ENCODE results near the gene RNF41. TPM values are rescaled to one million over a fixed set of nuclear protein-coding genes. Genes with fewer than 3 reads are reported as not detected.

RNF41 gene
- total RNA-seq, 1 donor from 2014 or later = 48.6 TPM

- TF ChIP-seq, protein P1, sequence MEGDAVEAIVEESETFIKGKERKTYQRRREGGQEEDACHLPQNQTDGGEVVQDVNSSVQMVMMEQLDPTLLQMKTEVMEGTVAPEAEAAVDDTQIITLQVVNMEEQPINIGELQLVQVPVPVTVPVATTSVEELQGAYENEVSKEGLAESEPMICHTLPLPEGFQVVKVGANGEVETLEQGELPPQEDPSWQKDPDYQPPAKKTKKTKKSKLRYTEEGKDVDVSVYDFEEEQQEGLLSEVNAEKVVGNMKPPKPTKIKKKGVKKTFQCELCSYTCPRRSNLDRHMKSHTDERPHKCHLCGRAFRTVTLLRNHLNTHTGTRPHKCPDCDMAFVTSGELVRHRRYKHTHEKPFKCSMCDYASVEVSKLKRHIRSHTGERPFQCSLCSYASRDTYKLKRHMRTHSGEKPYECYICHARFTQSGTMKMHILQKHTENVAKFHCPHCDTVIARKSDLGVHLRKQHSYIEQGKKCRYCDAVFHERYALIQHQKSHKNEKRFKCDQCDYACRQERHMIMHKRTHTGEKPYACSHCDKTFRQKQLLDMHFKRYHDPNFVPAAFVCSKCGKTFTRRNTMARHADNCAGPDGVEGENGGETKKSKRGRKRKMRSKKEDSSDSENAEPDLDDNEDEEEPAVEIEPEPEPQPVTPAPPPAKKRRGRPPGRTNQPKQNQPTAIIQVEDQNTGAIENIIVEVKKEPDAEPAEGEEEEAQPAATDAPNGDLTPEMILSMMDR (conservative IDR thresholded peaks at IDR 0.05) = no peak
- no peak overlapping the region for H3K27ac Mint-ChIP-seq (ENCODE audit: unreplicated experiment)
- no peak for DNase-seq (ENCODE audit: low read depth, low spot score)
- peak overlapping the region; percentile 96 for H3K4me3 Mint-ChIP-seq
- H3K9me3 Mint-ChIP-seq = no peaks in the 10 kb centered on the region
- peaks cover 12% of the 10 kb centered on the region for H3K27me3 Mint-ChIP-seq (ENCODE audit: low read depth)
- peaks cover 12% of the 10 kb centered on the region for H3K36me3 Mint-ChIP-seq (ENCODE audit: low read depth)
- peaks cover 36% of the 10 kb centered on the region for H3K4me1 Mint-ChIP-seq
Measured at GRCh38 chr12:56186957-56187356, 34.8 kb downstream of the RNF41 start.

- Mint-ChIP-seq H3K36me3 (ENCODE audit: low read depth) (peaks cover 54% of the 10 kb centered on the region), H3K27ac (ENCODE audit: unreplicated experiment) (peak overlapping the region; percentile 57), H3K4me3 (no peak overlapping the region), H3K9me3 (no peaks in the 10 kb centered on the region), H3K4me1 (no peaks in the 10 kb centered on the region), H3K27me3 (ENCODE audit: low read depth) (no peaks in the 10 kb centered on the region)
- TF ChIP-seq, protein P1 (conservative IDR thresholded peaks at IDR 0.05) = no peak
- no peak for DNase-seq (ENCODE audit: low read depth, low spot score)
Measured at GRCh38 chr12:56178347-56178746, 43.4 kb downstream of the RNF41 start.

DNA sequence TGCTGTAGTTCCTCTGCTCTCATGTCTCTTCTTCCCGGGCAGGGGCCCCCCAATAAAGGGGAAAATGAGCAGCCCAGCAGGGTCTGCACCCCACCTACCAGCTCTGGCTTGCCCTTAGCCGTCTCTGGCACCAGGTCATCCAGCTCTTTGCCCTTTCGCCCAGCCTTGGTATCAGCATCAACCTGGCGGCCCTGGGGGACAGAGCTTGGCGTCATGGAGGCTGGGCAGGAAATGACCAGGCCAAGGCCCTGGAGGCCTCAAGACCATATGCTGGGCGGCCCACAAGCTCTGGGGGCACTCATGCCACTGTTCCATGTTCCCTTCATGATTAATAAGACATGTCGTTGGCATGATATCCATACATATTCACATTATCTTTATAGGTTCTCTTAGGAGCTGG is 48.9 kb downstream of the RNF41 start:
- TF ChIP-seq, protein P1 (conservative IDR thresholded peaks at IDR 0.05) = no peak
- no peaks in the 10 kb centered on the region for H3K9me3 Mint-ChIP-seq
- H3K27me3 Mint-ChIP-seq (ENCODE audit: low read depth) = no peaks in the 10 kb centered on the region
- DNase-seq (ENCODE audit: low read depth, low spot score) = no peak
- H3K36me3 Mint-ChIP-seq (ENCODE audit: low read depth) = peaks cover 39% of the 10 kb centered on the region
- H3K4me1 Mint-ChIP-seq = no peaks in the 10 kb centered on the region
- H3K4me3 Mint-ChIP-seq = no peak overlapping the region
- no peak overlapping the region for H3K27ac Mint-ChIP-seq (ENCODE audit: unreplicated experiment)

DNA sequence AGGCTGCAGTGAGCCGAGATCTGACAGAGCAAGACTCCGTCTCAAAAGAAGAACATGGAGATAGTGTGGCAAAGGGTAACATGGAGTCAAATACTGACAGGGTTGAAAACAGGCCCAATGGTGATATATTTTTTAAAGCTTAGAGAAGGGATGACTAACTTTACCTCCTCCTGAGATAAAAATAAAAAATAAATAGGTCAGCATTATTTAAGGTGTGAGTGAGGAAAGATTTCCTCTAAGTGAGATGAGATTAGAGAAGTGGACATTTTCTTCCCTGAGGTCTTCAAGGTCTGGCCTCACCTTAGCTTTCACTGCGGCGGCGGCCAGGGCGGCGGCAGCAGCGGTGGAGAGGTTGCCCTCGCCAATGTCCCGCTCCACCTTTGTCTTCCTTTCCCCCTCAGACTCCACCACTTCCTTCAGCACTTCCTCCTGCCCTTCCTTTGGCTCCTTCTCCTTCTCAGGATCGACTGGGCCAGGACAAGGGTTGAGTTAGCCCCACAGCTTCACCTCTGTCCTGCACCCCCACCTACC is 52.4 kb downstream of the RNF41 start:
- TF ChIP-seq, protein P1 (conservative IDR thresholded peaks at IDR 0.05) = no peak
- no peaks in the 10 kb centered on the region for H3K4me1 Mint-ChIP-seq

DNA sequence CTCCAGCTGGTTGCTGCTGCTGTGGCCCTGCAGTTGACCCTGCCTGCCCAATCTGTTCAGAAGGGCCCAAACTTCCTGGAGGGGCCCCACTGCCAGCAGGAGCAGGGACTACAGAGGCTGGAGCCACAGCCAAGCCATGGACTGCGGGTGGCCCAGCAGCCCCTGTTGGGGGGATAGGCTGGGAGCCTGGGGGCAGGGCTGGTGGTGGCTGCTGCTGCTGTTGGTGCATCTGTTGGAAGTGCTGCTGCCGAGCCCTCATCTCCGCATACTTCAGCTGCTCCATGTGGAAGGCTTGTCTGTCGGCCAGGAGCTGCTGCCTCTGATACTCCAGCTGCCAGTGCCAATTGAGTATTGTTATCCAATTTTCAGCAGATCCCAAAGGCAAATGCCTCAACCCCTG is 56.4 kb downstream of the RNF41 start:
- no peaks in the 10 kb centered on the region for H3K9me3 Mint-ChIP-seq
- H3K36me3 Mint-ChIP-seq (ENCODE audit: low read depth) = peaks cover 35% of the 10 kb centered on the region

More for the DNA sequence above, 52.4 kb downstream of the RNF41 start:
- Mint-ChIP-seq H3K9me3 (no peaks in the 10 kb centered on the region), H3K36me3 (ENCODE audit: low read depth) (peaks cover 33% of the 10 kb centered on the region), H3K27me3 (ENCODE audit: low read depth) (peaks cover 2% of the 10 kb centered on the region), H3K27ac (ENCODE audit: unreplicated experiment) (no peak overlapping the region), H3K4me3 (peak overlapping the region; percentile 25)
- DNase-seq (ENCODE audit: low read depth, low spot score) = no peak

More for the DNA sequence above, 56.4 kb downstream of the RNF41 start:
- H3K4me1 Mint-ChIP-seq = peaks cover 24% of the 10 kb centered on the region
- TF ChIP-seq, protein P1 (conservative IDR thresholded peaks at IDR 0.05) = no peak
- DNase-seq (ENCODE audit: low read depth, low spot score) = no peak
- no peak overlapping the region for H3K27ac Mint-ChIP-seq (ENCODE audit: unreplicated experiment)
- peak overlapping the region; percentile 74 for H3K4me3 Mint-ChIP-seq
- H3K27me3 Mint-ChIP-seq (ENCODE audit: low read depth) = peaks cover 10% of the 10 kb centered on the region
